NCI-H2227 treated with DMSO at 0.1 percent for 48 hours (cell line): ENCODE measurements around the gene SEZ6.

Experiments
- DNase-seq: peaks from one replicate; lab custom pipeline; 2025; lab: John Stamatoyannopoulos, UW

The SEZ6 gene

DNA sequence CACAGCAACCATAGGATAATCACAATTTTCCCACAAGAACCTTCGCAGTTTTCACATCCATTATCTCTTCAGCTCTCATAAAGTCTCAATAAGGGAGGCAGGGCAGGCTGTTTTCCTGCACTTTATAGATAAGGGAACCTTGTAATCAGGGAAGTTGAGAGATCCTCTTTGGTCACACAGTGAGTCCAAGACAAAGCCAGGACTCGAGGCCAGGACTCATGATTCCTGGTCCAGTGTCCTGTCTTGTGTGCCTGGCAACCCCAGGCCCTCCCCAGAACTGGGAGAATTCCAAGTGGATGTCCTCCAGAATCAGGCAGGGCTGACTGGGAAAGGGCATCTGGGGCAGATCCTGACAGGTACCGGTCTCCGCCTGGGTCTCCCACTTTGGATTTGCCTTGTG is 31.4 kb downstream of the SEZ6 start:
- no peak for DNase-seq

DNA sequence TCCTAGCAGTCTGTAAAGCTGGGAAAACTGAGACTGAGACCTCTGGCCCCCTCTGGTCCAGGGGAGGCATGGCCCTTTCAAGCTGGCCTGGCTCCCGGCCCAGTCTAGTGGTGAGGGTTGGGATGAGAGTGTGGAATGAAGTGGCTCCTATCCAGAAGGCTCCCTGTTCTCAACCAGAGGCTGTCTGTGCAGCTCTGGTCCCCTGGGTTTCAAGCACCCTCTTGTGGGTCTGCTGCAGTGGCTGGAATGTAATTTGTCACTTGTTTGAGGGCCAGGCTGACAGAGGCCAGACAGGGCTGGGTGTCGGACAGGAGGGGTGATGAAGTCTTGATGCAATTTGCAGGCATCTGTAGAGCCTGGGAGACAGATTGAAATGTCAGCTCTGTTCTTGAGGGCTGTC is 32.4 kb downstream of the SEZ6 start:
- no peak for DNase-seq

DNA sequence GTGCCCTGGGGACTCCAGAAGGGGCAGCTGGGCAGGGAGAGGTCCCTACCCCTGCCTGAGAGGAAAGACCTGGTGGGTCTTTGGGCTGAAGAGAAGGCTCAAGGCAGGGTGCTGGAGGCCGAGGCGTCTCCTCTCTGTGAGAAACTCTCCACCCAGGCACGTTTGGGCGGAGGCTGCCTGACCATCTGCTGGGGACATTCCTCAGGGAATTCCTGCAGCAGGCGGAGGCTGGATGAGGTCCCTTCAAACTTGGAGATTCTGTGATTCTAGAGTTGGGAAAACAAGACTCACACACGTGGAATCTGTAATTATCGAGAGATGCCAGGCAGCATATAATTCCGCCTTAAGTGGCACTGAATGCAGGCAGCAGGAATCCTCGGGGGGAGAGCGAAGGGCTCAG is 33.4 kb downstream of the SEZ6 start:
- peak; percentile 20 for DNase-seq

- DNase-seq: no peak
Observed at GRCh38 chr17:28970879-28971278, 35.0 kb downstream of the SEZ6 start.

DNA sequence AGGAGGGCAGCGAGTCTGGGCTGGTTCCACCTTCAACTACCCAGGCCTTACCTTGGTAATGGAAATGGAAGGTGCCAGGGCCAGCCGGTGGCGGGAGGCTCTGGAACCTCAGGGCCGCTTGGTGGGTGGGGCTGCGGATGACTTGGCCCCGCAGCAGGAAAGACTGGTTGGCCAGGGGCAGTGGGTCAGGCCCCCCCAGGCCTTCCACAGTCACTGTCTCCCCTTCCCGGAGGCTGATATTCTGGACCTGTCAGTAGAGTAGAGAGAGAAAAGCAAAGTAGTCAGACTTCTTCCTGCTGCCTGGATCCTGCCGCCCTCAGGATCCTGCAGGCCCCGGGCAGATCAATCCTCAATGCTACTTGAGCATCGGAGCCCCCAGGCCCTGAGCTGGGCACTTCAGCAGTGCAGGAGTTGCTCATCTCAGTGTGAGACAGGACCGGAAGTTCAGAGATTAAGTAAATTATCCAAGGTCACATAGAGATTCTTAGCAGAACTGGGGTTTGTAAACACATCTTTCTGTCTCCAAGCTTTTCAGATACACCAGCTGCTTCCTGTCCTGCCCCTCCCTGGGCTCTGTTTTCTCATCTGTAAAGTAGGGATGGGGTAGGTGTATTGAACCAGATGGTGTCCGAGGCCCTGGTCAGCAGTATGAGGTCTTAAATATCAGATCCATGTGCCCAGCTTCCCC is 36.0 kb downstream of the SEZ6 start:
- DNase-seq: no peak

- no peak for DNase-seq
Observed at GRCh38 chr17:28968914-28969295, 36.9 kb downstream of the SEZ6 start.

GRCh38 chr17:28968231-28968913 is 37.5 kb downstream of the SEZ6 start:
- no peak for DNase-seq

DNA sequence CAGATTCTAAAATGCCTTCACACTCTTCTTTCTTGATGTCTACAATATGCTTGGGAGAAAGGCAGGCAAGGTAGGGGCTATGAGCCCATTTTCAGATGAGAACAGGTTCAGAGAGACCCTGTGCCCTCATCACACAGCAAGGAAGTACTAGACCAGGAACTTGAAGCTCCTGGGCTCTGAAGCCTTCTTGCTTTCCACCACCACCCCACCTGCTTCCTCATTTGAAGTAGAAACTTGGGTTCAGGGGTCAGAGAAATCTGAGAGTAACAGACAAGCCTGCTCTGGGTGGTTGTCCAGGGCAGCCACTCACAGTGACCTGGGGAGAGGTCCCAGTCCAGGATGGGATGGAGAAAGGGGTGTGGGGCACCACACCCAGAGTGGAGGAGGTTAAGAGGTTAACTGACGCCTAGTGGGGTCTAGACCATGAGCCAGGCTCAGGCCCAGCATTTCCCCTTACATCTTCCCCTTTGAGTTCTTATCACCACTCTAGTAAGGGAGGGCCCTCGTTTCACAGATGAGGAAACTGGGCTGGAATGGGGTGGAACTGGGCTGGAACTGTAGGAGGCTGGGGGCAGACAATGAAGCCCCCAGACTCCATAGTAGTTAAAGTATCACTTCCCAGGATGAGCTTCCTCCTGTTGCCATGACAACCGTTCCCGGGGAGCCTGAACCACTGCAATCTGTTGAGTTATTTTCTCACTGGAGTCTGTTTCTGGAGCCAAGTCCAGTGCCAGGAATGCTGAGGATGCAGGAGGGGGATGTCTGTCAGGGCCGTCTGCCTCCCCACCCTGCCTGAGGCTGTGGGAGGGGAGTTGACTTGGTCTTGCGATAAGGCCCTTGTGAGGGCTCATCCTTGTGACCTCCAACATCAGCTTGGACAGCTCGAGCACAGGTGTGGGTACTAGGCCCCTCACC is 38.4 kb downstream of the SEZ6 start:
- no peak for DNase-seq

DNA sequence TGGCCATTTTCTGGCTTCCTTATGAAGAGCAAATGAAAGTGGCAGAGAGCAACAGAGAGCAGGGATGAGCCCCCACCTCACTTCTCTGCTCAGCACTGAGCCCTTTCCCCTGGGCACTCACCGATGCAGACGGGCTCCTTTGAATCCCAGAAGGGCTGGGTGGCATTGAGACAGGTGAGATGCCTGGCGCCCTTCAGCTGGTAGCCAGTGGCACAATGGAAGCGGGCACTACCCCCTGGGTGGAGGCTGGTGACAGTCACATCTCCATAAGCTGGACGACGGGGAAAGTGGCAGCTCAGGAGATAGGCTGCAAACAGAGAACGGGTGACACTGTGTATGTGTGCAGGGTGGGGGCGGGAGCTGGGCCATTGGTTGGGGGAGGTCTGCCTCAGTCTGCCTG is 42.0 kb downstream of the SEZ6 start:
- DNase-seq: no peak

DNA sequence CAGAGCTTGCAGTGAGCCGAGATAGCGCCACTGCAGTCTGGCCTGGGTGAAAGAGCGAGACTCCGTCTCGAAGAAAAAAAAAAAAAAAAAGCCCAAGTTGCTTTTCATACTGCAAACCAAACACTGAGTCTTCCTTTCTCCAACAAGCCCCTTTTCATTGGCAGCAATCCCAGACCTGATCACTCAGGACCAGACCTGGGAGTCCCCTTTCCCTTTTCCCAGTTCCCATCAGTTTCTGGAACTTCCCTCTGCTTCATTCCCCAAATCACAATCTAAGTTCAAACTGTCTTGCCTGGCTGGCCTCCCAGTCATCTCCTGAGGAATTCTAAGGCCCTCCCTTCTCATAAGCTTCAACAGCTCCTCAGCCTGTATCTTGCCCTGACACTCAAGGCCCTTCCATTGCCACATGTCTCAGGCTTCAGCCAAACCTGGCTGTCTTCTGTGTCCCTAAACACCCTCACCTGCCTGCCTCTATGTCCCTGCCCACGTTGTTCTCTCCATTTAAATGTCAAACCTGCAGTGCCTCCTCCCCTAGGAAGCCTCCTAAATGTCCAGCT is 42.7 kb downstream of the SEZ6 start:
- DNase-seq: no peak

DNA sequence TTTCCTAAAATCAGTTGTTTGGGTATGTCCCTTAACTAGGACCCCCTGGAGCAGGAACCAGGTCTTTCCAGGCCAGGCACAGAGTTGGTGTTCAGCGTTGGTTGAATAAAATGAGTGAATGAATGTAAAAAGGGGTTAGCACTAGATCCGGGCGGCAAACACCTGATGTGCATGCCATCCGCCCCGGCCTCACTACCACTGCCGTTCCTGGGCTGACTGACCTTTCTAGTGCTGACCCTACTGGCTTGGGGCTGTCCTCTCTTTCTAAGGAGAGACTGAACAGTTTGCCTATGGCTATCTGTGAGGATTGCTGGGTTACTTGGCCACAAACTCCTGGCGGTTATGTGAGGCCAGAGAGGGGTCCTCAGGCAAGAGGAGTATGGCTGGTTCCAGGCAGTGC is 44.4 kb downstream of the SEZ6 start:
- no peak for DNase-seq

GRCh38 chr17:28960256-28961061 is 45.4 kb downstream of the SEZ6 start:
- DNase-seq: no peak

DNA sequence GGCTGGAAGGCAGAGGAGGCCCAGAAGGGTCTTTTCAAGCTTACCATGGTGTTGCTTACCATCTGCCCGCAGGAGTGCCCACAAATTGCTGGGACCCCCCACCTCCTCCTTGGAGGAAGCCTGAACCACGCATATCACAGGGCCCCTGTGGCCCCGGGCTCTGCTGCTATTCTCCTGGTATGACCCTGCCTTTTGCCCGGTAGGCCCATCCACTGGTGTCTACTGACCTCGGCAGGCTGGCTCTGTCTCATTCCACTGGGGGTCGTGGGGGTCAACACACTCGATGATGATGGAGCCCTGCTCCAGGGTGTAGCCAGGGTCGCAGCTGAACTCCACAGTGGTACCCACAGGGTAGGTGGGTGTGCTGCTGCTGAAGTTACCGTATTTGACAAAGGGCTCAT is 46.4 kb downstream of the SEZ6 start:
- no peak for DNase-seq

DNA sequence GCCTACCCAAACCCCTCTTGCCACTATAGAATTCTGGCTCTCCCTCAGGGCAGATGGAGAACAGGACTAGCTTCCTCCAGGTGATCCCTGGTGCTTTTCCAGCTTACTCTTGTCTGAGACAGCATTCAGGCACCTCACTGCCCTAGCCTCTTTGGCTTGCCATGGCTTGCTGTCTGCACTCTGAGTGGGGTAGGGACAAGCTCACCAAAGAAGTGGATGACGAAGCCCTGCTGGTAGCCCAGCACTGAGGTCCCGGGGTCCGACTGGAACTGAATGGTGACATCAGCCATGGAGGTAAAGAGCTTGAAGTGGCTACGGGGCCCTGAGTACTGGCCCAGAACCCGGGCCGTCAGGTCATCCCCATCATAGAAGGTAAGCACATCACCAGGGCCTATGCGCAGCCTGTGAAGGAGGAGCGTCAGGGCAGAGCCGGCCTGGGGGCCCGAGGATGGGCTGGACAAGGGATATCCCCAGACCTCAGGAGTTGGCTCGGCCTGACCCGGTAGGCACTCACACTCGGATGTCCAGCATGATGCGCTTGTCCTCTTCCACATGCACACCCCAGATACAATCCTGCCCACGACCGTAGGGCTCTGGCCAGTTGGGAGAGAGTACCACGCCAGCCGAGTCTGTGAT is 46.9 kb downstream of the SEZ6 start:
- DNase-seq: no peak

DNA sequence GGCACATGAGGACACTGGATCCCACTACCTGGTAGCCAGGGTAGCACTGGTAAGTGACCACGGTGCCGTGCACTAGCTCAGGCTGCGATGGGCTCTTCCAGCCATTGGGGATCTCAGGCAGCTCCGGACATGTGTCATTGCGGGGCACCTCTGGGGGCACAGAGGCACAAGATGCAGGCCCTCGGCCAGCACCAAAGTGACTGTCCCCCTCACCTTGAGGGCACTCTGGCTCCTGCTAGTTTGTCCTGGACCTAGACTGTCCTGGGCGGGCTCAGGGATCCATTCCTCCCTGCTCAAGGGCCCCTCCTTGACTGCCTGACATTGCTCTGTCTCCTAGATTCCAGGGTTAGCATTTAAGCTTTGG is 47.9 kb downstream of the SEZ6 start:
- no peak for DNase-seq

DNA sequence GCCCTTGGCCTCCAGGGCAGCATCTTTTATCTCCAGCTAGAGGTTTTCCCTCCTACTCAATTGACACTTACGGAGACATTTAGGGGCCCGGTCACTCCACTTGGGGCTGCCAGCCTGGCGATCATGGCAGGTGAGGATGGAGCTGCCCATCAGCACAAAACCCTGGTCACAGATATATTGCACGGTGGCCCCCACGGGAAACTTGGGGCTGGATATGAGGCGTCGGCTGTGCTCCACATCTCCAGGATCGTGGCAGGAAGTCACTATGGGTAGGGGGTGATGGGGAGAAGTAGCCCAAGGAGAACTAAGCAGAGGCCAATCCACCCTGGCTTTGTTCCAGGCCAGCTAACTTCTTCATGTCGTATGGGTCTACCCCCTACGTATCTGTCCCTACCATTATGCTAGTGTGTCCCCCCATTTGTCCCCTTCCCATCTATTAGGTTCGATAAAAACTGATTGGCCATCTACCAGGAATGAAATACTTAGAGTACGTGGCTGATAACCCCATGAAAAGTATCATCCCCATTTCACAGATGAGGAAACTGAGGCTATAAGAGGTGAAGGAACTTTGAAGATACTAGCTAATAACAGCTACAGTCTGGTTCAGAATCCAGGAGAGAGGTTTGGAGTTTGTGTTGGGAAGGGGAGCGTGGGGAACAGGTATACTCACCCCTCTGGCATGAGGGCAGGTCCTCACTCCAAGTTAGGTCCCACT is 48.4 kb downstream of the SEZ6 start:
- DNase-seq: no peak

GRCh38 chr17:28956861-28957260 is 49.0 kb downstream of the SEZ6 start:
- no peak for DNase-seq

DNA sequence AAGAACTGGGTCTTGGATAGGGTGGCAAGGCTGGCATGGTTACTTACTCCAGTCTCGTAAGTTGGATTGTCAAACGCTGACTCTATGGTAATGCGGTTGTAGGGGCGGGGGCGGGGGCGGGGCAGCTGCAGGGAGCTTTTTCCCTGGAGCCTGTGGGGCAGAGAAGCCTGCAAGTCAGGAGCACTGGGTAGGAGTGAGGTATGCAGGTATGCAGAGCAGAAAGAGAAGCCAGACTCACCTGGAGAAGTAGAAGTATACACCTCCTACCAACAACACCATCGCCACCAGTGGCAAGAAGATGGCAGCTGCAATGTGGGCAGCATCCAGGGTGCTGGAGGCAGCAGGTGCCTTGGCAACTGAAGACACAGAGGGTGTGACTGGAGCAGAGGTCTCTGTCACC is 49.7 kb downstream of the SEZ6 start:
- no peak for DNase-seq

- DNase-seq: no peak
Observed at GRCh38 chr17:28955408-28955807, 50.4 kb downstream of the SEZ6 start.

DNA sequence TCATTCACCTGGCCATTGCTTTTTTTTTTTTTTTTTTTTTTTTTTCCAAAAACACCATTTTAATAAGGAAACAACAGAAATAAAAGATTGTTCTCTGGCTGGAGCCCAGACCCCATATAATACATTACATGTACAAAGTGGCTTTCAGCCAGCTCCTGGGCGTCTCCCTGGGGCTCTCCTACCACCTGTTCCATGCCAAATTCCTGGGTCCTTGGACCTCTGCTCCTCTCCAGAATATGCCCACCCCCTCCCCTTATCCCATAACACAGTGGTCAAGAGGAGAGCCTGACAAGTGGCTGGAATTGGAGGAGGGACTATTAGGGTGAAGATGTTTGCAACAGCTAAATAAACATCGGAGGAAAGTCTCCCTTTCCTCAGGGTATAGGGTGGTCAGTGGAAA is 50.9 kb downstream of the SEZ6 start:
- no peak for DNase-seq
